ENCODE data around the gene INKA2. TPM values are rescaled to one million over a fixed set of nuclear protein-coding genes. Genes with fewer than 3 reads are reported as not detected.

Gene INKA2
- total RNA-seq, 1 donor from 2014 or later = 2.7 TPM

DNA sequence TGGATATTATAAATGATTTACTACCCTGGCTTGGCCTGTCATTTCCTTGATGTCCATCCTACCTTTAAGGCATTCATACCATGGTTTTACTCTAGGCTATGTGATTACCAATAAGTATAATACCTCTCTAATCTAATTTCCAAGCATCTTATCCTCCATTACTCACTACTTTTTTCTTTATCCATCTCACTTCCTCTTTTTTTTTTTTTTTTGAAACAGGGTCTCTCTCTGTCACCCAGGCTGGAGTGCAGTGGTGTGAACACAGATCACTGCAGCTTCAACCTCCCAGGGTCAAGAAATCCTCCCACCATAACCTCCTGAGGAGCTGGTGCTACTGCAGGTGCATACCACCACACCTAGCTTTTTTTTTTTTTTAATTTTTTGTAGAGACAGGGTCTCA is 39.9 kb downstream of the INKA2 start:
- no peak for ATAC-seq

DNA sequence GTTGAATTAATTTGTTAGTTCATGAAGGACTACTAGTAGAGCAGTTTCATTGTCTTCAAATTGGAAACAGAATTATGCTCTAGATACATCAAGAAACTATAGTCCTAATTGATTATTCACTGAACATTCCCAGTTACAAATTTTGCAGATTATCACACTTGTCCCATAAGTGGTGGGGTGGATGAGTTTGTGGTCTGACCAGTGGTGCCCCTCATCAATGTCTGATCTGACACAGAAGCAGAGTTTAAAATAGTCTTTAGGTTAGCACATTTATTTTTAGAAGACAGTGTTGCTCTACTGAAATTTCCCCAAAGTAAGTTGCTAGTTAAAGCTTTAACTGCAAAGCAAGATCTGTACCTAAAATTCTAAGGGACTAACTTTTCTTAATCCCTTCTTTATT is 42.9 kb downstream of the INKA2 start:
- ATAC-seq = no peak

DNA sequence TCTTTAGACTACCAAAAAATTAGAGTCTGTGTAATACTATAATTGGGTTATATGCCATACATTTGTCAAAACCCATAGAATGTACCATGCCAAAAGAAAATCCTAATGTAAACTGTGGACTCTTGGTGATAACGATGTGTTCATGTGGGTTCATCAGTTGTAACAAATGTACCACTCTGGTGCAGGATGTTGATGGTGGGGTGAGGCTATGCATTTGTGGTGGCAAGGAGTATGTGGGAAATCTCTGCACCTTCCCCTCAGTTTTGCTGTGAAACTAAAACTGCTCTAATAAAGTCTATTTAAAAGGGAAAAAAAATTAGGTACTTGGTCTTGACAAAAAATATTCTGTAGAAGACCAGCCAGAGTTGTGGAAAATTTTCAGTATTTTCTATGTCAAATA is 43.4 kb downstream of the INKA2 start:
- ATAC-seq = no peak

DNA sequence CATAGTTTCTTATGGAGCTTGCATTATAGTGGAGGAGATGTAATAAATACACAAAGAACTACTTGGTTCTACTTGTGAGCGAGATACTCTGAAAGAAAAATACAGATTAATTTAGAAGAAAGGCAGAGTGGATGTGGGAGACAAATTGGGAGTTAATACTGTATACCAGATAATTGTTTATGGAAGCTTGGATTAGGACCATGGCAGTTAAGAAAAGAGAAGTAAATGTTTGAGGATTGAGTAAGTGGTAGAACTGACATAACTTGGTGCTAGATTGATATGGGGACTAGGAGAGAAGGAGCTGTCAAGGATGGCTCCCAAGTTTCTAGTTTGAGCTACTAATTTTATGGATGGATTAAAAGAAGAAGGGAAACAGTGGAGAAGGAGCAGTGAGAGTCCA is 47.3 kb downstream of the INKA2 start:
- ATAC-seq = no peak

DNA sequence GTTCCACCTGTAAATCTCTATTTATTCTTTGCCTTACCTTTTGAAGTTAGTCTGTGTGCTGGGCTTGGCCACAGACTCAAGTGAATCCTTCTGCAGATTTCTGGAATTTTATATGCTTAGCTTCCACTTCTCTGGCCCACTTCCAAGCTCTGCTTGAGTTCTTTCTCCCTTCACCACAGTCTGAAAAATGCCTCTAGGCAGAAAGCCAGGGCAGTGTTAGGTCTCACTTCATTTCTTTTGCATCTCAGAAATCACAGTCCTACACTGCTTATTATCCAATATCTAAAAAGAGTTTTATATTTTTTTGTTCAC is 48.9 kb downstream of the INKA2 start:
- no peak for ATAC-seq

Other genes starting within 250 kb of the INKA2 start
- 0.64 TPM for gene ADORA3, start 235.8 kb downstream of the INKA2 start, total RNA-seq
- gene TMIGD3, start 235.8 kb downstream of the INKA2 start, total RNA-seq = not detected
- gene RAP1A, start 119.6 kb downstream of the INKA2 start, total RNA-seq = 36.0 TPM
- gene DDX20, start 16.5 kb upstream of the INKA2 start, total RNA-seq = 6.1 TPM

Data from esophagus mucosa (tissue), 1 donor.